ENCODE measurements around the gene LTO1. TPM values are rescaled to one million over a fixed set of nuclear protein-coding genes. Genes with fewer than 3 reads are reported as not detected.

Gene LTO1
- polyA plus RNA-seq, 4 donors: 18.0 to 24.2 (median 21.0) TPM

GRCh38 chr11:69647390-69647748, 27.8 kb downstream of the LTO1 start:
- no peak for DNase-seq (ENCODE audit: low read depth in 4 of 4, low spot score in 3 of 4)

- DNase-seq (ENCODE audit: low read depth in 4 of 4, low spot score in 3 of 4): no peak
Measured at GRCh38 chr11:69646493-69647389, 28.4 kb downstream of the LTO1 start.

DNA sequence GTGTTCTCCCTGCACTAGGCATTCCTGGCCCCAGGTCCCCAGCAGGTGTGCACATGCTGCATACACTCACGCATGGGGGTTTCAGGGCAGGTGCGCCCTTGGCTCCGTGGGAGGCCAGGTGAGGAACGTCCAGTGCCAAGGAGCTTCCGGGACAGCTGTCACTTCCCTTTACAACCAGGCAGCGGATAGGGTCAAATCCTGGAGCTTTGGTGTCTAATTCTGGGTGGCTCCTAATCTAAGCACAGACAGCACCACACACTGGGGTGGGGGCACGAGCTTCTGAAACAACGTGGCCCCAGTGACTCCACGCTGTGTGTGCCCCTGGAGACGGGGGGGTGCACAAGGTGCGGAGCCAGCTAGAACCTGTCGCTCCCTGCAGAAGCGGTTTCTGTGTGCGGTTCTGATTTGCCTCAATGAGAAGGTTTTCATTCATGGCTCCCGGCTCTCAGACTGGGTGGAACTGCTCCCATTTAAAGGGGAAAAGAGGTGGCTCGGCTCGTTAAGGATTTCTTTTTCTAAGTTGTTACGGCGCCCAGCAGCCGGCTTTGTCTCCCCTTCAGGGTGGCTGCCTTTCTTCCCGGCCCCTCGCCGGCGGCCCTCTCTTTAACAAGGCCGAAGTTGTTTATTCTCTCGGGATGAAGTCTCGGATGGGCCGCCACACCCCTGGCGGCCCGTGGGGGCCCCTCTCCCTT, 29.2 kb downstream of the LTO1 start:
- no peak for DNase-seq (ENCODE audit: low read depth in 4 of 4, low spot score in 3 of 4)

- no peak for DNase-seq (ENCODE audit: low read depth in 4 of 4, low spot score in 3 of 4)
Measured at GRCh38 chr11:69644962-69645675, 30.0 kb downstream of the LTO1 start.

- DNase-seq (ENCODE audit: low read depth in 4 of 4, low spot score in 3 of 4): peak in 1 of 4 donors; percentile 63
Measured at GRCh38 chr11:69644071-69644961, 30.8 kb downstream of the LTO1 start.

DNA sequence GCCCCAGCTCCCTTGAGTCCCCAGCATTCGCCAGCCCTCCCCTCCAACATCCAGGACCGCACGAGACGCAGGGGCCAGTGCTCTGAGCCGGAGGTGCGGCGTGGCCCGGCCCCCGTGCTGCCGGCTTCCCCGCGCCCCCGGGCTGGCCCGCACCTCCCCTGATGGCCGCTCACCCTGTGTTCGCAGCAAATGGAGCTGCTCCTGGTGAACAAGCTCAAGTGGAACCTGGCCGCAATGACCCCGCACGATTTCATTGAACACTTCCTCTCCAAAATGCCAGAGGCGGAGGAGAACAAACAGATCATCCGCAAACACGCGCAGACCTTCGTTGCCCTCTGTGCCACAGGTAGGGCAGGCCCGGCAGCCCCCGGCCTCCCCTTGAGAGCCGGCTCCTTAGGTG, 31.5 kb downstream of the LTO1 start:
- DNase-seq (ENCODE audit: low read depth in 4 of 4, low spot score in 3 of 4): no peak

GRCh38 chr11:69642913-69643632, 32.1 kb downstream of the LTO1 start:
- DNase-seq (ENCODE audit: low read depth in 4 of 4, low spot score in 3 of 4): peak in 2 of 4 donors; percentile 78 to 85

- DNase-seq (ENCODE audit: low read depth in 4 of 4, low spot score in 3 of 4): no peak
Measured at GRCh38 chr11:69642549-69642912, 32.6 kb downstream of the LTO1 start.

- no peak for DNase-seq (ENCODE audit: low read depth in 4 of 4, low spot score in 3 of 4)
Measured at GRCh38 chr11:69641681-69642548, 33.2 kb downstream of the LTO1 start.

DNA sequence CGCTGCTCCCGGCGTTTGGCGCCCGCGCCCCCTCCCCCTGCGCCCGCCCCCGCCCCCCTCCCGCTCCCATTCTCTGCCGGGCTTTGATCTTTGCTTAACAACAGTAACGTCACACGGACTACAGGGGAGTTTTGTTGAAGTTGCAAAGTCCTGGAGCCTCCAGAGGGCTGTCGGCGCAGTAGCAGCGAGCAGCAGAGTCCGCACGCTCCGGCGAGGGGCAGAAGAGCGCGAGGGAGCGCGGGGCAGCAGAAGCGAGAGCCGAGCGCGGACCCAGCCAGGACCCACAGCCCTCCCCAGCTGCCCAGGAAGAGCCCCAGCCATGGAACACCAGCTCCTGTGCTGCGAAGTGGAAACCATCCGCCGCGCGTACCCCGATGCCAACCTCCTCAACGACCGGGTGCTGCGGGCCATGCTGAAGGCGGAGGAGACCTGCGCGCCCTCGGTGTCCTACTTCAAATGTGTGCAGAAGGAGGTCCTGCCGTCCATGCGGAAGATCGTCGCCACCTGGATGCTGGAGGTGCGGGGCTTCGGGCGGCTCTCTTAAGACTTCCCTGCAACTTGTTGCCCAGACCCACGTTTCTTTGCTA, 34.1 kb downstream of the LTO1 start, which contains the start of gene CCND1:
CCND1 (plus strand) TSS at position 162 of the 587 bp plus-strand sequence; CDS start at position 320, 158 bp downstream.
- DNase-seq (ENCODE audit: low read depth in 4 of 4, low spot score in 3 of 4): peak in 1 of 4 donors; percentile 75

DNA sequence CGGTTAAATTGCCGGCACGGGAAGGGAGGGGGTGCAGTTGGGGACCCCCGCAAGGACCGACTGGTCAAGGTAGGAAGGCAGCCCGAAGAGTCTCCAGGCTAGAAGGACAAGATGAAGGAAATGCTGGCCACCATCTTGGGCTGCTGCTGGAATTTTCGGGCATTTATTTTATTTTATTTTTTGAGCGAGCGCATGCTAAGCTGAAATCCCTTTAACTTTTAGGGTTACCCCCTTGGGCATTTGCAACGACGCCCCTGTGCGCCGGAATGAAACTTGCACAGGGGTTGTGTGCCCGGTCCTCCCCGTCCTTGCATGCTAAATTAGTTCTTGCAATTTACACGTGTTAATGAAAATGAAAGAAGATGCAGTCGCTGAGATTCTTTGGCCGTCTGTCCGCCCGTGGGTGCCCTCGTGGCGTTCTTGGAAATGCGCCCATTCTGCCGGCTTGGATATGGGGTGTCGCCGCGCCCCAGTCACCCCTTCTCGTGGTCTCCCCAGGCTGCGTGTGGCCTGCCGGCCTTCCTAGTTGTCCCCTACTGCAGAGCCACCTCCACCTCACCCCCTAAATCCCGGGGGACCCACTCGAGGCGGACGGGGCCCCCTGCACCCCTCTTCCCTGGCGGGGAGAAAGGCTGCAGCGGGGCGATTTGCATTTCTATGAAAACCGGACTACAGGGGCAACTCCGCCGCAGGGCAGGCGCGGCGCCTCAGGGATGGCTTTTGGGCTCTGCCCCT, 34.7 kb downstream of the LTO1 start:
- no peak for DNase-seq (ENCODE audit: low read depth in 4 of 4, low spot score in 3 of 4)

- no peak for DNase-seq (ENCODE audit: low read depth in 4 of 4, low spot score in 3 of 4)
Measured at GRCh38 chr11:69639831-69640230, 35.3 kb downstream of the LTO1 start.

- peak; percentile 90 to 93 (median 92) for DNase-seq (ENCODE audit: low read depth in 4 of 4, low spot score in 3 of 4)
Measured at GRCh38 chr11:69638941-69639681, 36.0 kb downstream of the LTO1 start.

GRCh38 chr11:69637941-69638871, 36.9 kb downstream of the LTO1 start:
- DNase-seq (ENCODE audit: low read depth in 4 of 4, low spot score in 3 of 4): no peak

DNA sequence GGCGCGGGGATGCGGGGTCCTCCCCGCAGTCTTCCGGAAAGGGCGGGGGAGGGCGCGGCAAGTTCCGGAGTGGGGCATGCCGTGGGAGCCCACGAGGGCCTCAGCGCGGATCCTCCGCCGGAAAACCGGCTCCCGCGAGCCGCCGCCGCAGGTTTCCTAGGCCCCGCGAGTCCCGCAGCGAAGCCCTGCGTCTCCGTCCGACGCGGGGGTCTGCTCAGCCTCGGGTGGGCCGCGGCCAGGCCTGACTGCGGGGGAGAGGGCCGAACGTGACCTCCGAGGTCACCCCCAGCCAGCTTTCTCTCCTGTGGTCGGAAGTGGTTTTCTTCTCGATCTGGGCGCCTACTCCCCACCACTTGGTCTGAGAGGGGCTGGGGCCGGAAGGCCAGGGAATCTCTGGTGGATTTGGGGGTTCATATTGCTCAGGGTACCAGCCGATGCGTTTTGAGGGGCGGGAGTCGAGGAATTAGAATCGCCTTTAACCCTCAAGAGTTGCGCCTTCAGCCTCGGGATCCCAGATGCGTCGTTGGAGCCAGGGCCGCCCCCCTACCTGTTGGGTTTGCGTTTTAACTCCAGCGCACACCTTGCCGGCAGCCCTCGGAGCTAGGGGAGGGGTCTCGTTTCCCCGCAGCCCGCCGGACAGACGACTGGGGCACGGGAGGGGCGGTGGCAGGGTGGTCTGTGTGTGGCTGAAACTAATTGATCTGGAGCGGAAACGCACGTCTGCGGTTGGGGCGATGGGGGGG, 37.8 kb downstream of the LTO1 start:
- no peak for DNase-seq (ENCODE audit: low read depth in 4 of 4, low spot score in 3 of 4)
